GM19035 (cell line): ENCODE data around the gene PSMB11.

Experiments
- ATAC-seq: cut with Tn5 transposase; IDR thresholded peaks from one replicate; pipeline ENCODE4 v1.9.1; 2021; ENCODE audit not compliant: unreplicated experiment

Gene PSMB11

DNA sequence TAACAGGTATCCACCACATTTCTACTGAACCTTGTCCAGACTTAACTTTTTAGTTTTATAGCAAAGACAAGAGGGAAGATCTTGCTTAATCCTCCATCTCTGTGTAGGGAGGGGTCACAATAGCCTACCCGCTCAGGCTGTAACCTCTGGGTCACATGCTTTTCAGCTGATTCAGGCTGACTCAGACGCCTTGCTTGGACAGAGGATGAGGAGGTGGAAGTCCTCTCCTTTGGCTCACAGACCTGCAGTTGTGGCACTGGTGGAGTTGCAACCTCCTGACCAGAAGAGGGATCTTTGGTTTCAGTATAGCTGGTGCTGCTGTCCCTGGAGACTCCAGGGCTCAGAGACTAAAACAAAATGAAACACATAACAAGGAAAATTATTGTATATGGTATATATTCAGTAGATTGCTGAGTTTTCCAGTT lies 36.7 kb downstream of the PSMB11 start:
- no peak for ATAC-seq

DNA sequence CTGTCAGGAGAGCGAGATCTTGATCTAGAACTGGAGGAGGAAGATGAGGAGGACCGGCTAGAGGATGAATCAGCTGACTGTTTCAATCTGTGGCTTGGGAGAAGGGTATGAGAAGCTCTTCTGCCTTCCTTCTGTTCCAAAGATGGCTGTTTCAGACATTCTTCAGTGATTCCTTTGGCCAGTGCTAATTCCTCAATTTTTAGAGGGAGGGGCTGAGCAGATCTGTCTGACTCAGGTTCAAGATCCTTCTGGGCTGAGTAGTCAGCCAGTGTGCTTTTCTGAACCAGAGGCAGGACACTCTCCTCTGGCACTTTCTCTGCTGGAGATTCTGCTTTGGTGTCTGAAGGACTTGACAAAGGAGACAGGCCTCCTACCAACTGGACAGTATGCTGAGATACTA lies 37.7 kb downstream of the PSMB11 start:
- no peak for ATAC-seq

DNA sequence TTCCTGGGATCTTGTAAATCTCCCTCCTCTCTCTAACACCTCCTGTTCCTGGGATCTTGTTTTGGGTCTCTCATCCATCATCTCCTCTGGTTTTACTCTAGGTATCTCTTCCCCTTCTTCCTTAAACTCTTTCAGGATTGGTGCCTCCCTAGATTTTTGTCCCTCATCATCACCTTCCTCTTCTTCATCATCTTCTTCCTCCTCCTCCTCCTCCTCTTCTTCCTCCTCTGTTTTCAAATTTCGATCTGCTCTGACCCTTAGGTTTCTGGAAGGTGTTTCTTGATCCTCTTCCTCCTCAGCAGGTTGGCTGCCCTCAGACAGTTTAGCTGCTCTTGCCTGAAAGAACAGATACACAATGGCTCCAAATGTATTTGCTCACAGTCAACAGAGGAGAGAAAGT lies 38.5 kb downstream of the PSMB11 start:
- no peak for ATAC-seq

DNA sequence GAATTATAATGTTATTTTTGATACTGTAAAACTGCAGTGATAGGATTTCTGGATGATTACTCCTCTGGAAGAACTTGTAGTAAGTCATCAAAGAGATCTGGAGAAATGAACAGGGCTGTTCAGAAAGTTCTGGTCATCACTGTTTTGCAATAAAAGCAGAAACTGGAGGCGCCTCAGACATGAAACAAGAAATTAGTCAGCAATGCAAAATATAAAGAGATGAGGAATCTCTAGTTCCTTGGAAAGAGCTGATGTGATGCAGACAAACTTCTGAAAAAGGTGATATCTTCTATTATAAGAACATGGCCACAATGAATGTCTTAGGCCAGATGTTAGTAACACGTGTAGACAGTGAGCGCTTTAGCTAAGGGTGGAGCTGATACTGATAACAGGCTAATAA lies 43.4 kb downstream of the PSMB11 start:
- ATAC-seq, result no peak

DNA sequence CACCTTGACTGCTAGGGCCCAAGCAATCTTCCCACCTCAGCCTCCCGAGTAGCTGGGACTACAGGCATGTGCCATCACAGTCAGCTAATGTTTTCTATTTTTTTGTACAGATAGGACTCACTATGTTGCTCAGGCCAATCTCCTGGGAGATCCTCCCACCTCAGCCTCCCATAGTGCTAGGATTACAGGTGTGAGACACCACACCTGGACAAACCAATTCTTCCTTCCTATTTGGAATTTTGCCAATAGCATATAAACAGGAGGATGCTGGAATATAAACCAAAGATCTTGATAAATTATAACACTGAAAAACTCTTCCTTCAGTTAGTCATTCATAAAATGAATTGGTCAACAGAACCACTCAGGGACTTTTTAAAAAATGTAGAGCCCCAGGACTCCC lies 44.6 kb downstream of the PSMB11 start:
- no peak for ATAC-seq

DNA sequence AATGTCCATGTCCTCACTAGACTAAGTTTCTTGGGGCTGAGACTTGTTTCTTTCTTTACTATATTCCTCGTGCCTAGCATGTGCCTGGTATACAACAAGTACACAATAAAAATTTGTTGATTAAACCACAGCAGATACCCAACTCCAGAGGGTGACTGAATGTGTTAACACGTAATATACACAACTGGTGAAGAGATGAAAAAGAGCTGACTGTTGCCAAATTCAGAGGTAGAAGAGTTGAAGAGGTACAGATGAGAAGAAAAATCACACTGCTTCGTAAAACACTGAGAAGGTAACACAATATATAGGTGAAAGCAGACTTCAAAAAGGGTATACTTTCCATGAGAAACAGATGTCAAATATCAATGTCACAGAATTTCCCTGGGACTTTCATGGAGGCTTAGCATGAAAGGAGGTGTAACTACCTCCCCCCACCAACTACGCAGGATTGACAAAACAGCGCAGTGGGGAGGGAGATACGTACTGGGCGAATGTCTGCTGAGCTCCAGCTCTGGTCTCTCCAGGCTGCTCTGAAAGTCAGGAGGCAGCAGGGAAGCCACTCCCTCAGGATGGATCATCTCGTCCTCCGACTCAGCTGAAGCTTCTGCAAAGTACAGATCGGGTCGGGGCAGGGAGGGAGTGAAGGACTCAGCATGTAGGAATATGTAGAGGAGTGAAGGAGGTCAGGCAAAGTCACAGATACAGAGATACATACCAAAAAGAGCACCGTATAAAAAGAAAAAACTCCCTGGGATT lies 47.7 kb downstream of the PSMB11 start:
- ATAC-seq, result no peak

DNA sequence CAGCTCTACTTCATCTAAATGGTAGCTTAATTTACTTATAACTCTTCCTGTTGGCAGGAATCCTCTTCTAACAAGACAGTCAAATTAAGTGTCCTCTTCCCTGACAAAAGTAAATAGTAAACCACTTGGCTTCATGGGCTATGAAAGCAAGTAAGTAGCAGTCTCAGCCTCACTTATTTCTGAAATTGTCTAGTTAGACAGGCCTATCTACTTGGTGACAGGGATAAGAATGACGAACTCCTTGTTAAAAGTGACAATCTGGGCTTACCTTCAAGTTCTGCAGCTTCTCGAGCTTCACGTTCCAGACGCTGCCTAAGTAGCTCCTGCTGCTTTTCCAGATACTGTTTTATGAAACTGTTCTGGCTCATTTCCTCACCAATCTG lies 48.2 kb downstream of the PSMB11 start:
- ATAC-seq, result no peak

DNA sequence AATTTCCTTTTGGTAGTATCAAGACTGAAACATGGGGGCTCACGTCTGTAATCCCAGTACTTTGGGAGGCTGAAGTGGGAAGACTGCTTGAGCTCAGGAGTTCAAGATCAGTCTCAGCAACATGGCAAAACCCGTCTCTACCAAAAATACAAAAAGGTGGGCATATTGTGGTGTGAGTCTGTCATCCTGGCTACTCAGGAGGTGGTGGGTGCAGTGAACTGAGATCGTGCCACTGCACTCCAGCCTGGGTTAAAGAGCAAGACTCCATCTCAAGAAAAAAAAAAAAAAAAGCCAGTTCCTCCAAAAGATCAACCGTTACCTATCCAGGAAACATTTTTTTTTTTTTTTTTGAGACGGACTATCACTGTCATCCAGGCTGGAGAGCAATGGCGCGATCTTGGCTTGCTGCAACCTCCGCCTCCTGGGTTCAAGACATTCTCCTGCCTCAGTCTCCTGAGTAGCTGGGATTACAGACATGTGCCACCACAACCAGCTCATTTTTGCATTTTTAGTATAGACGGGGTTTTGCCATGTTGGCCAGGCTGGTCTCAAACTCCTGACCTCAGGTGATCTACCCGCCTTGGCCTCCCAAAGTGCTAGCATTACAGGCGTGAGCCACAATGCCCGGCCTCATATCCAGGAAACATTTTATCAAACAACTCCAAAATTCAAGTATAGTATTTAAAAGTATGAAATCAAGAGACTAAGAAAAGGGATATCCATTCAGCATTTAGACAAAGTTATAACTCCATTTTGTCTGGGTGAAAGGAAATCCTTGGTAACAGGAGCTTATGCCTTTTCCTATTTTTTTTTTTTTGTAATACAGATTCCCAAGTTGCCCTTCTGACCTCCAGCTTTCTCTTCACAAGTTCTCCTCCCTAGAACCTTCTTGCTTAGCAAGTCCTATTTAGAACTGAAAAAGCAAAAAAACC lies 49.5 kb downstream of the PSMB11 start:
- no peak for ATAC-seq

DNA sequence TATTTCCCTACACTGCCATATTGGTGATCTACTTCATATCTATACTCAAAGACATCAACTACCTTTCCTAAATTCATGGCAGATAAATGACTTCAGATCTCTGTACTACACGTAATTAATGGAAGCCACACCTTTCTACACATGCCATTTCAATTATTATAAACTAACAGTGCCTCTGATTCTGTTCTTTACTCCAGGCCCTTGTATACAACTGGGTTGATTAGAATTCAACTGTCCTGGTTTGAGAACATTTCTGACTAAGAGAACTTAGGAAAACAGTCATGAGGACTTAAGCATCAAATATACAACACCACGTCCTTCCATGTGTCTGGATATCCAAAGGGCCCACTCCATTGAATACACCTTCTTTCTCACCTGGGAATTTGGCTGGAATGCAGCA lies 51.1 kb downstream of the PSMB11 start:
- ATAC-seq, result no peak

DNA sequence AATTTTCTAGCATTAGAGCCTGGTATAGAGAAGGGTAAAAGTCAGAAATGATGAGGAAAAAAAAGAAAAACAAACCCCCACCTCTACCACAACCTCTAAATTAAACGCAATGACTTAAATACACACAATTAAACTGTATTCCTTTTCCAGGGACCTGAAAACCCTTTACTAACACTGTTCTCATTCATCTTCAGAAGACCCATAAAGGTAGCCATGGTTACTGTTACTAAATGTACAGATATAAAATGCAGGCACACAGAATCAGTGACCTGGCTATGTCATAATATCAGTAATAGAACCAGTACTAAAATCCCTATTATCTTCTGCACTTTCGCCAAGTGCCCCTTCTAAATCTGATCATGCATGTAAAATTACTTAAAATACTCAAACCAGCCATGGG lies 51.5 kb downstream of the PSMB11 start:
- ATAC-seq, result no peak
